ENCODE data around the gene BCAS3. TPM values are rescaled to one million over a fixed set of nuclear protein-coding genes. Genes with fewer than 3 reads are reported as not detected.

Gene BCAS3
- total RNA-seq, 1 experiment from 2014 or later, result 26.3 TPM

DNA sequence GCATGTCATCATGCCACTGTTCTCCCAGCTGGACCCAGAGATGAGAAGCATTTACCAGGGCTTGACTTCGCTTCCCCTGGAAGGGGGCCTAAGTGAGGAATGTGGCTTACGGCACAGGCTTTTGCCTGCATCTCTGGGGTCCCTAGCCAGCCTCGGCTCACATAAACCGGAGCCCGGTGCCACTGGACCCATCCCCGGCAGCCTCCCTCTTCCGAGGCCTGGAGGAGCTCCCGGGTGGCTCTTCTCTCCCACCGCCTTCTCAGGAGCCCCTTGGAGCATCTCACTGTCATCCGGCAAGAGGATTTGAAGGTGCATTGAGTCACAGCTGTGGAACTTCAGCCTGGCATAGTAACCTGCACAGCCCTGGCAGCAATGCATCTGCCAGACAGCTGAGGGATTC lies 692.1 kb downstream of the BCAS3 start:
- CTCF ChIA-PET, result no interaction called here
- H3K27ac ChIP-seq (ENCODE audit: low read depth, low read length), result no peak overlapping the region
- H3K27me3 ChIP-seq (ENCODE audit: insufficient read depth, low read length), result no peaks in the 10 kb centered on the region
- no peak overlapping the region for H3K4me2 ChIP-seq (ENCODE audit: low read length)
- no peaks in the 10 kb centered on the region for H3K4me1 ChIP-seq (ENCODE audit: control insufficient read depth in 1 of 2, insufficient read depth in 2 of 2, low read length in 2 of 2)
- no peaks in the 10 kb centered on the region for H4K20me1 ChIP-seq (ENCODE audit: insufficient read depth)
- H3K36me3 ChIP-seq (ENCODE audit: control insufficient read depth in 1 of 2, insufficient read depth in 2 of 2, low read length in 2 of 2), result no peaks in the 10 kb centered on the region
- no peak overlapping the region for H3K4me3 ChIP-seq (replicated peaks in 1 of 2; ENCODE audit: low read depth in 1 of 2, low read length in 2 of 2)
- H3K9ac ChIP-seq (ENCODE audit: low read length), result no peak overlapping the region
- intact Hi-C loops (cut with micrococcal nuclease), result no loop called here
- no peak overlapping the region for H2AFZ ChIP-seq (ENCODE audit: low read depth, low read length, poor library complexity, severe bottlenecking)
- H3K9me2 ChIP-seq (ENCODE audit: insufficient read depth), result no peaks in the 10 kb centered on the region
- POLR2A ChIA-PET, result no interaction called here
- no peak for TF ChIP-seq ZNF274 (IDR thresholded peaks at IDR 0.05; ENCODE audit: low read depth, low read length)
- TF ChIP-seq CEBPB (IDR thresholded peaks at IDR 0.05; ENCODE audit: low read depth), result no peak
- TF ChIP-seq EZH2 (IDR thresholded peaks at IDR 0.05), result no peak
- TF ChIP-seq SP1 (IDR thresholded peaks at IDR 0.05; ENCODE audit: low read depth), result no peak
- TF ChIP-seq EGR1 (IDR thresholded peaks at IDR 0.05; ENCODE audit: low read depth), result no peak
- no peak for TF ChIP-seq ZFX (IDR thresholded peaks at IDR 0.05)
- TF ChIP-seq TCF7L2 (IDR thresholded peaks at IDR 0.05; ENCODE audit: borderline replicate concordance, extremely low read depth, insufficient read depth, insufficient read length), result no peak
- TF ChIP-seq ELF1 (IDR thresholded peaks at IDR 0.05; ENCODE audit: borderline replicate concordance, low read depth), result no peak
- TF ChIP-seq, protein P1, sequence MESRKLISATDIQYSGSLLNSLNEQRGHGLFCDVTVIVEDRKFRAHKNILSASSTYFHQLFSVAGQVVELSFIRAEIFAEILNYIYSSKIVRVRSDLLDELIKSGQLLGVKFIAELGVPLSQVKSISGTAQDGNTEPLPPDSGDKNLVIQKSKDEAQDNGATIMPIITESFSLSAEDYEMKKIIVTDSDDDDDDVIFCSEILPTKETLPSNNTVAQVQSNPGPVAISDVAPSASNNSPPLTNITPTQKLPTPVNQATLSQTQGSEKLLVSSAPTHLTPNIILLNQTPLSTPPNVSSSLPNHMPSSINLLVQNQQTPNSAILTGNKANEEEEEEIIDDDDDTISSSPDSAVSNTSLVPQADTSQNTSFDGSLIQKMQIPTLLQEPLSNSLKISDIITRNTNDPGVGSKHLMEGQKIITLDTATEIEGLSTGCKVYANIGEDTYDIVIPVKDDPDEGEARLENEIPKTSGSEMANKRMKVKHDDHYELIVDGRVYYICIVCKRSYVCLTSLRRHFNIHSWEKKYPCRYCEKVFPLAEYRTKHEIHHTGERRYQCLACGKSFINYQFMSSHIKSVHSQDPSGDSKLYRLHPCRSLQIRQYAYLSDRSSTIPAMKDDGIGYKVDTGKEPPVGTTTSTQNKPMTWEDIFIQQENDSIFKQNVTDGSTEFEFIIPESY (IDR thresholded peaks at IDR 0.05; ENCODE audit: extremely low read depth, insufficient replicate concordance, low read length), result no peak
- no peak for TF ChIP-seq SIN3A (IDR thresholded peaks at IDR 0.05; ENCODE audit: low read depth)
- TF ChIP-seq, protein P2, sequence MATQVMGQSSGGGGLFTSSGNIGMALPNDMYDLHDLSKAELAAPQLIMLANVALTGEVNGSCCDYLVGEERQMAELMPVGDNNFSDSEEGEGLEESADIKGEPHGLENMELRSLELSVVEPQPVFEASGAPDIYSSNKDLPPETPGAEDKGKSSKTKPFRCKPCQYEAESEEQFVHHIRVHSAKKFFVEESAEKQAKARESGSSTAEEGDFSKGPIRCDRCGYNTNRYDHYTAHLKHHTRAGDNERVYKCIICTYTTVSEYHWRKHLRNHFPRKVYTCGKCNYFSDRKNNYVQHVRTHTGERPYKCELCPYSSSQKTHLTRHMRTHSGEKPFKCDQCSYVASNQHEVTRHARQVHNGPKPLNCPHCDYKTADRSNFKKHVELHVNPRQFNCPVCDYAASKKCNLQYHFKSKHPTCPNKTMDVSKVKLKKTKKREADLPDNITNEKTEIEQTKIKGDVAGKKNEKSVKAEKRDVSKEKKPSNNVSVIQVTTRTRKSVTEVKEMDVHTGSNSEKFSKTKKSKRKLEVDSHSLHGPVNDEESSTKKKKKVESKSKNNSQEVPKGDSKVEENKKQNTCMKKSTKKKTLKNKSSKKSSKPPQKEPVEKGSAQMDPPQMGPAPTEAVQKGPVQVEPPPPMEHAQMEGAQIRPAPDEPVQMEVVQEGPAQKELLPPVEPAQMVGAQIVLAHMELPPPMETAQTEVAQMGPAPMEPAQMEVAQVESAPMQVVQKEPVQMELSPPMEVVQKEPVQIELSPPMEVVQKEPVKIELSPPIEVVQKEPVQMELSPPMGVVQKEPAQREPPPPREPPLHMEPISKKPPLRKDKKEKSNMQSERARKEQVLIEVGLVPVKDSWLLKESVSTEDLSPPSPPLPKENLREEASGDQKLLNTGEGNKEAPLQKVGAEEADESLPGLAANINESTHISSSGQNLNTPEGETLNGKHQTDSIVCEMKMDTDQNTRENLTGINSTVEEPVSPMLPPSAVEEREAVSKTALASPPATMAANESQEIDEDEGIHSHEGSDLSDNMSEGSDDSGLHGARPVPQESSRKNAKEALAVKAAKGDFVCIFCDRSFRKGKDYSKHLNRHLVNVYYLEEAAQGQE (IDR thresholded peaks at IDR 0.05; ENCODE audit: low read depth), result no peak
- TF ChIP-seq, protein P3, sequence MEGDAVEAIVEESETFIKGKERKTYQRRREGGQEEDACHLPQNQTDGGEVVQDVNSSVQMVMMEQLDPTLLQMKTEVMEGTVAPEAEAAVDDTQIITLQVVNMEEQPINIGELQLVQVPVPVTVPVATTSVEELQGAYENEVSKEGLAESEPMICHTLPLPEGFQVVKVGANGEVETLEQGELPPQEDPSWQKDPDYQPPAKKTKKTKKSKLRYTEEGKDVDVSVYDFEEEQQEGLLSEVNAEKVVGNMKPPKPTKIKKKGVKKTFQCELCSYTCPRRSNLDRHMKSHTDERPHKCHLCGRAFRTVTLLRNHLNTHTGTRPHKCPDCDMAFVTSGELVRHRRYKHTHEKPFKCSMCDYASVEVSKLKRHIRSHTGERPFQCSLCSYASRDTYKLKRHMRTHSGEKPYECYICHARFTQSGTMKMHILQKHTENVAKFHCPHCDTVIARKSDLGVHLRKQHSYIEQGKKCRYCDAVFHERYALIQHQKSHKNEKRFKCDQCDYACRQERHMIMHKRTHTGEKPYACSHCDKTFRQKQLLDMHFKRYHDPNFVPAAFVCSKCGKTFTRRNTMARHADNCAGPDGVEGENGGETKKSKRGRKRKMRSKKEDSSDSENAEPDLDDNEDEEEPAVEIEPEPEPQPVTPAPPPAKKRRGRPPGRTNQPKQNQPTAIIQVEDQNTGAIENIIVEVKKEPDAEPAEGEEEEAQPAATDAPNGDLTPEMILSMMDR (IDR thresholded peaks at IDR 0.05 in 2 of 3, conservative IDR thresholded peaks at IDR 0.05 in 1 of 3; ENCODE audit: borderline replicate concordance in 1 of 3, insufficient read depth in 1 of 3, low read depth in 2 of 3, low read length in 2 of 3), result no peak
- no peak for TF ChIP-seq RAD21 (IDR thresholded peaks at IDR 0.05; ENCODE audit: low read depth)
- no peak for TF ChIP-seq JUND (IDR thresholded peaks at IDR 0.05)
- BruUV-seq (replicated peaks), result no TSS peak
- RAD21 ChIA-PET (ENCODE audit: low non-redundant PET in 1 of 2, low total read pairs in 2 of 2, uncharacterized antibody in 2 of 2, unreplicated experiment in 2 of 2), result no interaction called here
- no peaks in the 10 kb centered on the region for H3K79me2 ChIP-seq (ENCODE audit: insufficient read depth, low read length)
- no peaks in the 10 kb centered on the region for H3K9me3 ChIP-seq (ENCODE audit: control insufficient read depth in 1 of 2, insufficient read depth in 1 of 2, low read depth in 1 of 2, low read length in 2 of 2)
- no peak for ATAC-seq
- no peak for DNase-seq (ENCODE audit: low read depth, low spot score)

Measured in HCT116 (cell line).